KOPT-K1 (cell line): ENCODE results near the gene TM4SF5.

Source experiments
- H3K27ac ChIP-seq: fragments of 200-600 bp; sonication (generic); 2 replicates; pipeline ENCODE4 v1.5.1; 2016; ENCODE audit warnings: antibody characterized with exemption, mild to moderate bottlenecking, low read depth, low read length; ENCODE audit not compliant: poor library complexity, severe bottlenecking
- H3K36me3 ChIP-seq: fragments of 200-600 bp; sonication (generic); 2 replicates; pipeline ENCODE4 v1.5.1; 2017; ENCODE audit warnings: antibody characterized with exemption, mild to moderate bottlenecking, low read length, moderate library complexity; ENCODE audit not compliant: insufficient read depth
- H3K9me3 ChIP-seq: fragments of 200-600 bp; sonication (generic); 2 replicates; pipeline ENCODE4 v1.5.1; 2017; ENCODE audit warnings: antibody characterized with exemption, low read length, mild to moderate bottlenecking; ENCODE audit not compliant: insufficient read depth, poor library complexity, severe bottlenecking

Gene TM4SF5

DNA sequence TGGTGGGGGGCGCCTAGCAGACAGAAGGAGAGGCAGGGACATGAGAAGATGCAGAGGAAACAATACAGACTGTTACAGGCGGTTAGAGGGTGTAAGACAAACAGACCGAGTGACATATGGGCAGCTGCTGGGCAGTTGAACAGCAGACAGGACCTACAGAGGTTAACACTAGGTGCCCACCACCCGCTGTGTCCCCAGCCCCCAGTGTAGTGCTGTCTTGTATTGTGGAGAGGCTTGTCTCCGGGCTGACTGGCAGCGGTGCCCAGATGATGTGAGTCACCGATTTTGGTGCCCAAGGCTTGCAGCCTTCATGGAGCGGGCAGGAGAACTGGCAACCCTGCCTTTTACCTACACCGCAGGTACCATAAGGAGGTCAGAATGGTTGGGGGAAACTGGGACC, 29.6 kb upstream of the TM4SF5 start:
- H3K9me3 ChIP-seq, result no peaks in the 10 kb centered on the region
- H3K36me3 ChIP-seq, result no peaks in the 10 kb centered on the region
- H3K27ac ChIP-seq, result no peak overlapping the region

DNA sequence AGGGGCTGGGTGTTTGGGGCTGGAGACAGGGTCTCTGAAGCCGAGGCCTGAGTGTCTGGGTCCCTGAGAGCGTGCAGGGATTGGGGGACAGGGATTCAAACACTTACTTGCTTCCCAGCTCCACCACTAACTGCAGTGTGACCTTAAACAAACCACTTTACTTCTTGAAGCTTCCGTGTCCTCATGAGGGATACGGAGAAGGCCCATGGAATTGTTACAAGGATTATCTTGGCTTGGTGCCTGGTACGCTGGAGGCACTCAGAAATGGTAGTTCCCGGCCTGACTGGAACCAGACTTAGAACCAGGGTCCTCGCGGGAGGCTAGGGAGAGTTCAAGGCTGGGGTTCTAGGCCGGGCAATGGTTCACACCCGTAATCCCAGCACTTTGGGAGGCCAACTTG, 29.1 kb upstream of the TM4SF5 start:
- Histone ChIP-seq H3K27ac (no peak overlapping the region), H3K9me3 (no peaks in the 10 kb centered on the region), H3K36me3 (no peaks in the 10 kb centered on the region)

DNA sequence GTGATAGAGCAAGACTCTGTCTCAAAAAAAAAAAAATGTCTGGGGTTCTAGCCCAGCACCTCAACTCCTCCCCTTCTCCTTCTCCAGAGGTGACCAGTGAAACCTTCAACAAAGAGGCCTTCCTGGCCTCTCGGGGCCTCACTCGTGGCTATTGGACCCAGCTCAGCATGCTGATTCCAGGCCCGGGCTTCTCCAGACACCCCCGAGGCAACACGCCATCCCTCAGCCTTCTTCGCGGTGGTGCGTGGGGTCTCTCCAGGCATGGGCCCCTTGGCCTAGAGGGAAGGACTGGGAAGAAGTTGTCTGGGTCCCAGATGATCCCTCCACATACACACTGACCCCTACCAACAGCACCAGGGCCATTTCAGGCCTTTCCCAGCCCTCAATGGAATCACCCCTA, 28.5 kb upstream of the TM4SF5 start:
- Histone ChIP-seq H3K9me3 (no peaks in the 10 kb centered on the region), H3K27ac (no peak overlapping the region), H3K36me3 (no peaks in the 10 kb centered on the region)

DNA sequence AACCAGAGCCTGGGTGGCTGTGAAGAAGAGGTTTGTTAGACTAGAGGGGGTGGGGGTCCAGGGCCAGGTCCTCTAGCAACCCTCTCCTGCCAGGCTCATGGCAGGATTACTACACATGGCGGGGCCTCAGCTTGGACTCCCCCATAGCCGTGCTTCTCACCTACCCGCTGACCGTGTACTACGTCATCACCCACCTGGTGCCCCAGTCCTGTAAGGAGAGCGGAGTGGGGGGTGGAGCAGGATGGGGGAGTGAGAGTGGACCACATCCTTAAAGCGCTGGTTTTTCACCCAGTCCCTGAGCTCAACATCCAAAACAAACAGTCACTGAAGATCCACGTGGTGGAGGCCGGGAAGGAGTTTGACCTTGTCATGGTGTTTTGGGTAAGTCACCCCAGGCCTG, 27.8 kb upstream of the TM4SF5 start:
- Histone ChIP-seq H3K27ac (no peak overlapping the region), H3K36me3 (no peaks in the 10 kb centered on the region), H3K9me3 (no peaks in the 10 kb centered on the region)

DNA sequence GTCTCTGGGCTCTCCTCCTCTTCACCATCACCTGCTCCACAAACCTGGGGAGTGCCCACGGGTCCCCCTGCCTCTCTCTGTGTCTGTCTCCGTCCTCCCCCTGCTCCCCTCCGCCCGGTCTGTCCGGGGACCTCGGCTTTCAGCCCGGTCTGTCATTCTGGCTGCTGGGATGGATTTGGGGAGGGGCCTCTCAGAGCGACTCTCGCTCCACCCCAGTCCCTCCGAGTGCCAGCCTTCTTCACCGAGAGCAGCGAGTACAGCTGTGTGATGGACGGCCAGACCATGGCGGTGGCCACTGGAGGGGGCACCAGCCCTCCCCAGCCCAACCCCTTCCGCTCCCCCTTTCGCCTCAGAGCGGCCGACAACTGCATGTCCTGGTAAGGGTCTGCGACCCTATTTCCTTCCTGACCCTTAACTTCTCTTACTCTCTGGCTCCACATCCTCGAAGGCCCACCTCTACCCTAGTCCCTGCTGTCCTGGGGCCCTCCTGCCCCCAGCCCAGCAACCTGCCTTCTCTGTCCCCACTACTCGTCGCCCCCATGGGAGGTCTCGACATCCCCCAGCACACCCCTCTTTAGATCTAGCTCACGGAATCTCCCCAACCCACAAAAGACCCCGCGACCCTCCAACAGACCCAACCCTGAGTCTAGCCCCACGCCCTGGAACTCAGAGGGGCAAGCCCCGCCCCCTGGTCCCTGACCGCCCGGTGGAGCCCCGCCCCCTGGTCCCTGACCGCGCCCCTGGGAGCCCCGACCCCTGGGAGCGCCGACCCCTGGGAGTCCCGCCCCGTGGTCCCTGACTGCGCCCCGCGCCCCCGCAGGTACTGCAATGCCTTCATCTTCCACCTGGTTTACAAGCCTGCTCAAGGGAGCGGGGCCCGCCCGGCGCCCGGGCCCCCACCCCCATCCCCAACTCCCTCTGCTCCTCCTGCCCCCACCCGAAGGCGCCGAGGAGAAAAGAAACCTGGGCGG, 26.4 kb upstream of the TM4SF5 start:
- Histone ChIP-seq H3K27ac (no peak overlapping the region), H3K36me3 (no peaks in the 10 kb centered on the region), H3K9me3 (no peaks in the 10 kb centered on the region)

DNA sequence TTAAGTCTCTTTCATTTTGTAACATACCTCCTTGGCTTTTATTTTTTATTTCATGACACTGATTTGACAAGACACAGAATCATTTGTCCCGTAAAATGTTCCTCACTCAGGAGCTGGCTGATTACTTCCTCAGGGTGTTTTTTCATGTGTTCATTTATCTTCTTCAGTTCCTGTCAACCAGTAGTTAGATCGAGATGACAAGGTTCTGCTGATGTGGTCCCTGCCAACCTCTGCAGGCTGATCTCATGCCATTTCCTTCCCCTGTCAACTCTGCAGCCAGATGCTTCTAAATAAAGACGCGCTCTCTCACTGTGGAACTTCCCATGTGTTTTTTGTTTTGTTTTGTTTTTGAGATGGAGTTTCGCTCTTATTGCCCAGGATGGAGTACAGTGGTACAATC, 23.8 kb upstream of the TM4SF5 start:
- Histone ChIP-seq H3K9me3 (no peaks in the 10 kb centered on the region), H3K36me3 (no peaks in the 10 kb centered on the region), H3K27ac (no peak overlapping the region)

DNA sequence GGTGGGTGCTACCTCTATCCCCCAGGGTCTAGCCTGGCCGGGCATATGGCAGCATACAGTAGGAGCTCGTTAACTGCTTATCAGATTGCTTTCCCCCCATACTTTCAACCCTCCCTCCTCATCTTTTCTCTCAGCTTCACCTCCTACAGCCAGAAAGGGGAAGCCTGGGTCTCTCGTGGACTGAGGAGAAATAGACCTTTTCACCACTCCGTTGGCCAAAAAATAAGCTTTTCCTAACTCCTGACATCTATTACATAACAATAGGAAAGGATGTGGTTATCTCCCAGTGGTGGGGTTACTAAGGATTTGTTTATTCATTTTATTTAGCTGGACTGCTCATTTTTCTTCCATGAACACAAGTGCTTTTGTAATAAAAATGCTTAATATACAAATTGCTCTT, 23.0 kb upstream of the TM4SF5 start:
- no peak overlapping the region for H3K27ac ChIP-seq
- no peaks in the 10 kb centered on the region for H3K36me3 ChIP-seq

DNA sequence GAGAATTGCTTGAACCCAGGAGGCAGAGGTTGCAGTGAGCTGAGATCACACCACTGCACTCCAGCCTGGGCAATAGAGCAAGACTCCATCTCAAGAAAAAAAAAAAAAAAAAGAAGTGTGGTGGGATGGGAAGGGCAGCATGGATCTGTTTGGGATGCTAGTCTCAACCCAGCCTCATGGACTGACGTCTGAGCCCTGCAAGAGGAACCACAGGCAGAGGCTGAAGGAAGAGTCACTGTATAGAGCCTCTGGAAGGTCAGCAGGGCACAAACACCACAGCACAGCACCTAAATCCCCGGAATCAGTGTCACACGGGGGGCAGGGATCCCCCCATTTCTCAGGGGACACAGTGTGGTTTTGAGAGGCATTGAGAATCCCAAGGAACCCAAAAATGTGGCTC, 21.1 kb upstream of the TM4SF5 start:
- no peaks in the 10 kb centered on the region for H3K9me3 ChIP-seq
- H3K27ac ChIP-seq, result no peak overlapping the region
- no peaks in the 10 kb centered on the region for H3K36me3 ChIP-seq

More for the DNA sequence above, 23.0 kb upstream of the TM4SF5 start:
- no peaks in the 10 kb centered on the region for H3K9me3 ChIP-seq

DNA sequence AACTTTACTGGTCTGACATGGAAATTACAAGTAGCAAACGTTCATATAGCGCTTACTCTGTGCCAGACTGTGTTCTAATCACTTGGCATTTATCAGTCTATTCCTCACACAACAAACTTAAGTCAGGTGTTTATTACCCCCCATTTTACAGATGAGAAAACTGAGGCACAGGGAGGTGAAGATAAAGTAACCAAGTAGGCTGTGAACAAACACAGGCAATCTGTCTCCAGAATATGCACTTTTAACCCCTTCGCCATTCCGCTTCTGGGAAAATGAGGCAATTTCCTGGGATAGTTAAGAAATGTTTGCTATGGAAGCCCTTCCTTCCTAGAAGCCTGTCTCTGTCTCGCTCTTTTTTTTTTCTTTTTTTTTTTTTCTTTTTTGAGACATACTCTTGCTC, 19.8 kb upstream of the TM4SF5 start:
- H3K27ac ChIP-seq, result no peak overlapping the region
- H3K9me3 ChIP-seq, result no peaks in the 10 kb centered on the region
- H3K36me3 ChIP-seq, result no peaks in the 10 kb centered on the region

DNA sequence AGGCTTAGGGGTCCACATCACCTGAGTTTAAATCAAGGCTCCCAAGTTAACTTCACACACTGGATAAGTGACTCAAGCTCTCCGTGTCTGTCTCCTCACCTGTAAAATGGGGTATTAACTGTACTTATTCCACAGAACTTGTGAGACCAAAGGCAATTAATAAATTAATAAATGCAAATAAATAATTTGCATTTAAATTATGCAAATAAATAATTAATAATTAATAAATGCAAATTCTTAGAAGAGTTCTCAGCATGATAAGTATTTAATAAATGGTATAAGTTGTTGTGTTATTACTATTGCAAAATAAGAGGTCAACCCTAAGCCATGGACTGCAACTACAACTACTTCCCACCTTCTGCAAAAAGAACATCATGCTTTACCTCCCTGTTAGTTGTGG, 18.3 kb upstream of the TM4SF5 start:
- H3K9me3 ChIP-seq, result no peaks in the 10 kb centered on the region
- no peaks in the 10 kb centered on the region for H3K36me3 ChIP-seq
- no peak overlapping the region for H3K27ac ChIP-seq

DNA sequence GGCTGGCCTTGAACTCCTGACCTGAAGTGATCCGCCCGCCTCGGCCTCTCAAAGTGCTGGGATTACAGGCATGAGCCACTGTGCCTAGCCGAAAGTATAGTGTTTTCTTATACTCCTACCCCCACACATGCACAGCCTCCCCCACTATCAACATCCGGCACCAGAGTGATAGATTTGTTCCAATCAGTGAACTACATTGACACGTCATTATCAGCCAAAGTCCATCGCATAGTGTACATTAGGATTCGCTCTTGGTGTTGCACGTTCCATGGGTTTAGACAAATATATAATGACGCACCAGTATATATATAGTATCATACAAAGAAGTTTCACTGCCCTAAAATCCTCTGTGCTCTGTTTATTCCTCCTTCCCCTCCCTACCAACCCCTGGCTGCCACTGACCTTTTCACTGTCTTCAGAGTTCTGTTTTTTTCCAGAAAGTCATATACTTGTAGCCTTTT, 11.9 kb upstream of the TM4SF5 start:
- no peaks in the 10 kb centered on the region for H3K36me3 ChIP-seq
- no peak overlapping the region for H3K27ac ChIP-seq
- no peaks in the 10 kb centered on the region for H3K9me3 ChIP-seq

DNA sequence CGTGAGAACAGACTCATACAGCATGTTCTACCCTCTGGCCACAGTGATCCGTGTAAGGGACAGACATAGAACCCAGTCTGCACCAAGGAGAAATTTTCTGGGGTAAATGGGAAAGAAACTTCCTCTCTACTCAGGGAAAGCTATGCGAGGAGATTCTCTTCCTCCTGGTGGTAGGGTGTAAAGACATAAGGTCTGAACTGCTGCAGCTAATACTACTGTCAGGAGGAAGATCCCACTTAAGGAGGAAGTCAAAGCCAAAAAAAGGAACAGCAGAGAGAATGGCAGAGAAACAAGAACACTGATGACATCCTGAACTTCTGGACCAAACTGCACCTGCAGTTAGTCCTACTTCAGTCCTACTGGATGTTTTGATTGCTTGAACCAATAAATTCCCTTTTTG, 7.1 kb upstream of the TM4SF5 start:
- Histone ChIP-seq H3K9me3 (no peaks in the 10 kb centered on the region), H3K36me3 (no peaks in the 10 kb centered on the region), H3K27ac (no peak overlapping the region)

DNA sequence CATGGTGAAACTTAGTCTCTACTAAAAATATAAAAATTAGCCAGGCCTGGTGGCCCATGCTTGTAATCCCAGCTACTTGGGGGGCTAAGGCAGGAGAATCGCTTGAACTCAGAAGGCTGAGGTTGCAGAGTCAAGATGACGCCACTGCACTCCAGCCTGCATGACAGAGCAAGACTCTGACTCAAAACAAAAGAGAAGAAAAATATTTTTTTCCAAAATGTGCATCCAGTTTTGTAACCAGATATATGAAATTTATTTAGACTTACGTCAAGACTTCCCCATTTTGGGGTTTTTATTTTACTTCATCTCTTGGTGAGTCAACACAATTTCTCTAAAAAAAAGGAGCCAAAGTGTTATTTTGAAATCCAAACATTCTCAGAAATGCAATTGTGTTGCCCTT, 5.5 kb upstream of the TM4SF5 start:
- H3K9me3 ChIP-seq, result no peaks in the 10 kb centered on the region
- no peaks in the 10 kb centered on the region for H3K36me3 ChIP-seq
- H3K27ac ChIP-seq, result no peak overlapping the region

DNA sequence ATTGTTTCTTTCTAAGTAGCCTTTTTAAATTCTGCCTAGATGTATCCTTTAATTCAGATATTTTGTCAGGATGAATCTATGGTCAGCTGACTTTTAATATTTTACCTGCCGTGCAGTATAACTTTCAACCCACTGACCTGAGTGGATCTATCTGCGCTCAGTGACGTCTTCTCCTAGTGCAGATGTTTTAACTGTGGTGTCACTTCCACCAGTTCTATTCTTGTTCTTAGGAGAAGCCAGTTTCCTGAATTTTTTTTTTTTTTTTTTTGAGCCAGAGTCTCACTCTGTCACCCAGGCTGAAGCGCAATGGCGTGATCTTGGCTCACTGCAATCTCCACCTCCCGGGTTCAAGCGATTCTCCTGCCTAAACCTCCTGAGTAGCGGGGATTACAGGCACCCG, 5.0 kb upstream of the TM4SF5 start:
- Histone ChIP-seq H3K36me3 (no peaks in the 10 kb centered on the region), H3K27ac (no peak overlapping the region), H3K9me3 (no peaks in the 10 kb centered on the region)

DNA sequence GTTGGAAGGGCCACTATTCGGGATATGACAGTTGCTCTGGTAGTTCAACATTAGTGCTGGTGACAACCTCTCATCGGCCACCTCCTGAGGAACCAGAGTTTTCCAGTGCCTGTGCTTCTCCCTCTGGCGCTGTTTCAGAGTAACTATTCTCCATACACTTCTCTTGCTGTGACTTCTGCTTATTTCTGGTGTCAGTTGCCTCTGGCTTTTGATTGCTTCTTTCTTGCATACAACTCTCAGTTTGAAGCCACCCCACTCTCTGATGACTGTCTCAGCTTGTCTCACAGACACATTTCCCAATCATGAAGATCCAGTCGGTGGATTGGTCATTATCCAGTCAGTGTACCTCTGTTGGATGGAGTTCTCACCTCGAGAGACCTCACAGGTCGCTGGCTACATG, 3.4 kb upstream of the TM4SF5 start:
- H3K9me3 ChIP-seq, result no peaks in the 10 kb centered on the region
- no peaks in the 10 kb centered on the region for H3K36me3 ChIP-seq
- no peak overlapping the region for H3K27ac ChIP-seq

DNA sequence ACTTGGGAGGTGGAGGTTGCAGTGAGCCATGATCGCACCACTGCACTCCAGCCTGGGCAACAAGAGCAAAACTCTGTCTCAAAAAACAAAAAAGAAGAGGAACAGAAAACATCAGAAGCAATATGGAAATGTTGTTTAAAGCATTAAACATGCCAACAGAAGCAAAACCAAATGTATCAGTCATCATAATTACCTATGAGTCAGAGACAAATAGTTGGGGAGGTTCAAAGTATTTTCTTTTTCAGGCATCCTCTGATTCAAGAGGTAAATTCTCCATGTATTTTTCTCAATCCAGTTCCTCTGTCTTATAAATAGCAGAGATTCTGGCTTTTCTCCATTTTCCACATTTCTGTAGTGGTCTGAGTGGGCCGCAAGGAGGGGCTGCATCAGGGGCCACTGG, 2.1 kb upstream of the TM4SF5 start:
- Histone ChIP-seq H3K27ac (no peak overlapping the region), H3K36me3 (no peaks in the 10 kb centered on the region), H3K9me3 (no peaks in the 10 kb centered on the region)
